ENCODE results near the gene HSF4. TPM values are rescaled to one million over a fixed set of nuclear protein-coding genes. Genes with fewer than 3 reads are reported as not detected.

The HSF4 gene
- total and polyA plus RNA-seq, 2 donors (not counting 3 experiments of a cell fraction or from before 2014, with no cell fraction given), result 4.8 to 5.5 TPM

DNA sequence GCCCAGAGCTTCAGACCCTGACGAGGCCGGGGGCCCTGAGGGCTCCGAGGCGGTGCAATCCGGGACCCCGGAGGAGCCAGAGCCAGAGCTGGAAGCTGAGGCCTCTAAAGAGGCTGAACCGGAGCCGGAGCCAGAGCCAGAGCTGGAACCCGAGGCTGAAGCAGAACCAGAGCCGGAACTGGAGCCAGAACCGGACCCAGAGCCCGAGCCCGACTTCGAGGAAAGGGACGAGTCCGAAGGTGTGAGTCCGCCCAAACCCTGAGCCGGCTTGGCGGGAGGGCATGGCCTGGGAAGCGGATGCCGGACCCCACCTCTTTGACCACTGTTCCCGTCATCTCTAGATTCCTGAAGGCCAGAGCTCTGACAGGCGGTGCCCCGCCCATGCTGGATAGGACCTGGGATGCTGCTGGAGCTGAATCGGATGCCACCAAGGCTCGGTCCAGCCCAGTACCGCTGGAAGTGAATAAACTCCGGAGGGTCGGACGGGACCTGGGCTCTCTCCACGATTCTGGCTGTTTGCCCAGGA lies 10.2 kb downstream of the HSF4 start:
- H3K4me1 ChIP-seq (ENCODE audit: control insufficient read depth, extremely low read depth, insufficient read depth, low read length), result peaks cover 26% of the 10 kb centered on the region
- ChIA-PET CTCF (interaction anchor here (0.8 to 3.2 kb wide), 9 partner anchors 11 to 344 kb away, joined by 3 to 25 read pairs (median 12); partner anchors contain the start of genes ELMO3, FBXL8, HSF4 and NAE1), POLR2A (no interaction called here)
- TF ChIP-seq MAX (IDR thresholded peaks at IDR 0.05; ENCODE audit: insufficient read depth, insufficient read length) (no peak), POLR2AphosphoS5 (IDR thresholded peaks at IDR 0.05; ENCODE audit: insufficient read depth, low read depth, low read length) (no peak)
- no peaks in the 10 kb centered on the region for H3K27me3 ChIP-seq (ENCODE audit: control insufficient read depth in 2 of 2, insufficient read depth in 2 of 2, low read length in 2 of 2)
- H4K20me1 ChIP-seq (replicated peaks; ENCODE audit: control insufficient read depth, extremely low read depth, insufficient read depth, low read length), result no peaks in the 10 kb centered on the region
- H3K4me2 ChIP-seq (ENCODE audit: insufficient read depth, low read length), result peak overlapping the region; percentile 40
- H3K9ac ChIP-seq (replicated peaks; ENCODE audit: extremely low read depth, insufficient read depth, low read length), result peak overlapping the region; percentile 14
- intact Hi-C loops (cut with micrococcal nuclease) (loop anchor here (1.0 kb wide), 1 partner anchor 9 kb away; the partner anchor contains the start of gene MATCAP1), dilution Hi-C loops (cut with MboI; ENCODE audit: extremely low pct_ligation_motif_present, low sequenced_read_pairs) (no loop called here)
- H3K4me3 ChIP-seq (replicated peaks in 1 of 3; ENCODE audit: insufficient read depth in 1 of 3, low read depth in 1 of 3, low read length in 3 of 3), result peak overlapping the region in 2 of 3 experiments; percentile 27 to 32
- BruUV-seq (replicated peaks), result TSS peak; percentile 6
- H3K27ac ChIP-seq (ENCODE audit: insufficient read depth, low read depth, low read length), result peak overlapping the region; percentile 4
- no peak overlapping the region for H2AFZ ChIP-seq (ENCODE audit: low read depth, low read length)
- H3K9me1 ChIP-seq (replicated peaks; ENCODE audit: control insufficient read depth, extremely low read depth, insufficient read depth, low read length), result no peaks in the 10 kb centered on the region
- H3K79me2 ChIP-seq (ENCODE audit: control insufficient read depth, insufficient read depth, low read length), result no peaks in the 10 kb centered on the region
- DNase-seq (ENCODE audit: low read depth, low spot score) (no peak), FAIRE-seq (no peak)
- no peaks in the 10 kb centered on the region for H3K9me3 ChIP-seq (replicated peaks; ENCODE audit: control insufficient read depth, insufficient read depth, low read length)
- H3K36me3 ChIP-seq (ENCODE audit: control insufficient read depth in 2 of 2, extremely low read depth in 1 of 2, insufficient read depth in 2 of 2, low read length in 2 of 2), result no peaks in the 10 kb centered on the region

DNA sequence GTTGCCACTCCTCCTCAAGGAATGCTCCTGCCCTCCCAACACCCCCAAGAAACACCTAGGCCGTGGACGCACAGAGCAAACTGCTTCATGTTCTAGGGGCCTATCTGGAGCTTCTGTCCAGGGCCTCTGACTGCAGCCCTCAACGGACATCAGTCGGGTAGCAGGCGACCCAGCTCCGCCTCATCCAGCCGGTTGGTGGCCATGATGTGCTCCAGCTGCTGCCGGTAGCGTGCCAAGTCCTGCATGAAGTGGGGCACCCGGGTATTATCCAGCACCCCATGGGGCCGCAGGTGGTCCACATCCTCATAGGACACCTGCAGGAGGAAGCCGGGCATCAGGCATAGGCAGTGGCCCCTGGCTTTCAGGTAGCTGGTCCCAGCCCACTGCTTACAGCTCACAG lies 12.1 kb downstream of the HSF4 start:
- Histone ChIP-seq H3K4me1 (ENCODE audit: control insufficient read depth, extremely low read depth, insufficient read depth, low read length) (peaks cover 23% of the 10 kb centered on the region), H3K9me1 (replicated peaks; ENCODE audit: control insufficient read depth, extremely low read depth, insufficient read depth, low read length) (no peaks in the 10 kb centered on the region), H3K9me3 (replicated peaks; ENCODE audit: control insufficient read depth, insufficient read depth, low read length) (no peaks in the 10 kb centered on the region), H3K27ac (ENCODE audit: insufficient read depth, low read depth, low read length) (no peak overlapping the region), H3K27me3 (ENCODE audit: control insufficient read depth in 2 of 2, insufficient read depth in 2 of 2, low read length in 2 of 2) (no peaks in the 10 kb centered on the region), H3K79me2 (ENCODE audit: control insufficient read depth, insufficient read depth, low read length) (no peaks in the 10 kb centered on the region), H3K9ac (replicated peaks; ENCODE audit: extremely low read depth, insufficient read depth, low read length) (no peak overlapping the region), H3K36me3 (ENCODE audit: control insufficient read depth in 2 of 2, extremely low read depth in 1 of 2, insufficient read depth in 2 of 2, low read length in 2 of 2) (no peaks in the 10 kb centered on the region), H2AFZ (ENCODE audit: low read depth, low read length) (no peak overlapping the region), H4K20me1 (replicated peaks; ENCODE audit: control insufficient read depth, extremely low read depth, insufficient read depth, low read length) (no peaks in the 10 kb centered on the region), H3K4me2 (ENCODE audit: insufficient read depth, low read length) (no peak overlapping the region), H3K4me3 (replicated peaks in 1 of 3; ENCODE audit: insufficient read depth in 1 of 3, low read depth in 1 of 3, low read length in 3 of 3) (no peak overlapping the region)
- DNase-seq (ENCODE audit: low read depth, low spot score) (no peak), FAIRE-seq (no peak)
- ChIA-PET CTCF (interaction anchor here (1.0 to 1.9 kb wide), 4 partner anchors 9 to 223 kb away, joined by 3 to 9 read pairs (median 4); no protein-coding TSS in a partner anchor), POLR2A (no interaction called here)
- no TSS peak for BruUV-seq (replicated peaks)
- TF ChIP-seq CTCF (IDR thresholded peaks at IDR 0.05; ENCODE audit: extremely low read depth in 1 of 2, insufficient read depth in 1 of 2, low read depth in 1 of 2, low read length in 2 of 2), result no peak
- no peak for TF ChIP-seq GATA2 (IDR thresholded peaks at IDR 0.05; ENCODE audit: insufficient read depth, insufficient read length, low read depth, low read length)
- no peak for TF ChIP-seq POLR2AphosphoS5 (IDR thresholded peaks at IDR 0.05; ENCODE audit: insufficient read depth, low read depth, low read length)
- TF ChIP-seq FOS (IDR thresholded peaks at IDR 0.05; ENCODE audit: borderline replicate concordance, insufficient read depth, low read length), result no peak
- no peak for TF ChIP-seq MYC (IDR thresholded peaks at IDR 0.05; ENCODE audit: low read depth, low read length)
- no peak for TF ChIP-seq MAX (IDR thresholded peaks at IDR 0.05; ENCODE audit: insufficient read depth, insufficient read length)
- TF ChIP-seq EZH2 (IDR thresholded peaks at IDR 0.05; ENCODE audit: borderline replicate concordance, low read depth, low read length, severe bottlenecking), result no peak
- intact Hi-C loops (cut with micrococcal nuclease) (no loop called here), dilution Hi-C loops (cut with MboI; ENCODE audit: extremely low pct_ligation_motif_present, low sequenced_read_pairs) (no loop called here)

Measured in endothelial cell of umbilical vein (primary cell).